Fibroblast of skin of abdomen (primary cell): ENCODE measurements around the gene SPART. TPM values are rescaled to one million over a fixed set of nuclear protein-coding genes. Genes with fewer than 3 reads are reported as not detected.
A peak's percentile ranks its signal among the peaks of the same experiment; 100 is the strongest.

Experiments used
- DNase-seq: peaks from one replicate; pipeline ENCODE4 v3.0.0-alpha.2; 2013
- polyA plus RNA-seq, 2 experiments: library from polyadenylated mRNA; unstranded; fragments of 120-200 nt; gene quantifications; one replicate each; pipeline ENCODE4 v1.2.1, GENCODE V29; 2013; ENCODE audit not compliant: insufficient read length in 2 of 2

Gene SPART
- polyA plus RNA-seq (2013, experiment 1 of 2; ENCODE audit: insufficient read length) = 57.1 TPM
- polyA plus RNA-seq (2013, experiment 2 of 2; ENCODE audit: insufficient read length) = 61.7 TPM

DNA sequence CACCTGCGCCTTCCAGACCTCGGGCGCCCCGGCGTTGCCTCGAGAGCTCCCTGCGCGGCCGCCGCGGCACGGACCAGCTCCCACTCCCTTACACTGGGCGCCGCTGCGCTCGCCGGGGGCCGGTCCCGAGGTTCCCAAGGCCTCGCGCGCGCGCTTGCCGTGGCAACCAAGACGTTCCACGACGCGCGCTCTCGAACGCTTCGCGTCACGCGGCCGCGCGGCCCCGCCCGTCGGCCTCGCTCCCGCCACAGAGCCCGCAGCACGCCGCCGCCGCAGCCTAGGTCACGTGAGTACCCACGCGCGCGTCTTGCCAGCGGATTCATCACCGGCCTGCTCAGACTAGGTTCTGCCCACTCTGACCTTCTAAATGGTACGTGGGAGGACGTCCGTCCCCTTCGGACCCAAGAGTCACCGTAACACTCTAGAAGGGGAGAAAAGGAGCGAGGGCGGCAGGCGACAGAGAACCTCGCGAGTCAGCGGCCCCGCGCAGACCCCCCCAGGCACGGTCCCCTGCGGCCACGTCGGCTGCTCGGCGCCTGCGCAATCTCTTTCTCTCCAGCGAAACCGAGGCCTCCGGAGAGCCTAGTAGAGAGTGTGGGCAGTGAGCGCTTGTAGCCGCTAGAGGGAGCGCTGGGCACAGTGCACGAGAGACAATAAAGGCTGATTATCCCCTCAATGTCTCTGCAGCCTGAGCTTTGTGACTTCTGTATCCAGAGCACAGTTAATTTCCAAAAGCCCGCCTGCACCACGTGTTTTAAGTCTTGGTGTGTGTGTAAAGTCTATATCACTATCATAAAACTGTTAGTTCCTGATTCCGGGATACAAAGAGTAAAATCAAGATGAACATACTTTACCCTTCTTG lies at the start of gene SPART:
SPART (minus strand) TSS at position 173 of the 862 bp plus-strand sequence. CDS start 10,564 bp downstream, outside the sequence.
- peak; percentile 91 for DNase-seq

DNA sequence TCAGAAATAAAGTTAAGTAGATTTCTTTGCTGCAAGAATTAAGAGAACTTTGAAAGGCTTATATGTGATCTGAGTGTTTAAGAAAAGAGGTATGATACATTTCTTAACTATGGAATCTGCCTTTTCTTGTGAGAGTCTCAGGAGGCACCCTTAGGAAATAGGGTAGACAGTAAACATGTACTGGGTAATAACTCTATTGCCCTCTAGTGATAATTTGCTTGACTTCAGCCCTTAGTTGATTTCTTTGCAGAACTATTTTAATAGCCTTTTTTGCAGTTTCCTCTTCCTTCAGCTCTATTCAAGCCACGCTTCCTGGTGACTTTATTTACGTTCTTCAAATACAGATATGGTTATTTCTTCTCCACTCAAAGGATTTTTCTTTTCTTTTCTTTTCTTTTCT lies 49.1 kb upstream of the SPART start:
- peak; percentile 64 for DNase-seq

DNA sequence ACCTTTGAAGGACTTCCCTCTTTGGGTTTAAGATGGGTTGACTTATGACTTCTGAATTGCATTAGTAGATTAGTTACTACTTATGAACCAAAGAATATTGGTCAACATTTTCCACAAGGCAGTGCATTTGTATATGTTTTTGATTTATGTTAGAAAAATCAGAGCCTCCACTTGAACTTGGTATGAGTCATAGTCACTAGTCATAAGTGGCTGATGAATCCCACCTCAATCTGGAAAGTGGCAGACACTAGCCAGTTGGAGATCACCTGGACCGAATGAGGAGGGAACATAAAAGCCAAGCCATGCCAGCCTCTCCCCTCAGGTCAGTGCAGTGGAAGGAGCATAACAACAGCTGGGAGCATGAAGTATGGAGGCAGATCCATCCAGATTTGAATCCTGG lies 39.3 kb upstream of the SPART start:
- DNase-seq = peak; percentile 3

- no peak for DNase-seq
Observed at GRCh38 chr13:36382030-36382429, 35.8 kb upstream of the SPART start.

DNA sequence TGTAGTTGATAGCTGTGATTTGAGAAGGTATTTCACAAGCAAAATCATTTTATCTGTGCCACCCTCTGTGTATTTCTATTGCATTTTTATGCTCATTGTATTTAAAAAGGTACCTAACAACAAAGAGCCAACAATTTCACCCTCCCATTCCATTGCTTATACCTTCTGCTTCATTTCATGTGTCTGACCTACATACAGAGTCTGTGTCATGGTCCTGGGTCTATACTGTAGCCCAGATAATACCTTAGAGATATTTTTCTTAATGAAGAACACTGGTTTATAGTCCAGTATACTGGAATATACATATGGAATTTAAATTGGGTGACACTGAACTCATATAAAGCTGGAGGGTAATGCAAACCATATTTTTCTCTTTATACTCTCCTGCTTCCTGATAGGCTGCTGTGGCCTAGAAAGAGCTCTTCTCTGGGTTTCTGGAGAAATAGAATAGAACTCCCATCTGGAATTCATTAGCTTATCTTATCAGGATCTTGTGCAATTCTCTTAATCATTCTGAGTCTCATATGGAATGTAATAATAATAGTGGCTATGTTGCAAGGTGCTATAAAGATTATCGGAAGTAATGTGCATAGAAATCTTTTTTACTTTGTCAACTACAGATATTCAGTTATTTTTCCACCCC lies 31.8 kb upstream of the SPART start:
- peak; percentile 62 for DNase-seq

GRCh38 chr13:36374063-36374462 lies 27.9 kb upstream of the SPART start:
- no peak for DNase-seq

DNA sequence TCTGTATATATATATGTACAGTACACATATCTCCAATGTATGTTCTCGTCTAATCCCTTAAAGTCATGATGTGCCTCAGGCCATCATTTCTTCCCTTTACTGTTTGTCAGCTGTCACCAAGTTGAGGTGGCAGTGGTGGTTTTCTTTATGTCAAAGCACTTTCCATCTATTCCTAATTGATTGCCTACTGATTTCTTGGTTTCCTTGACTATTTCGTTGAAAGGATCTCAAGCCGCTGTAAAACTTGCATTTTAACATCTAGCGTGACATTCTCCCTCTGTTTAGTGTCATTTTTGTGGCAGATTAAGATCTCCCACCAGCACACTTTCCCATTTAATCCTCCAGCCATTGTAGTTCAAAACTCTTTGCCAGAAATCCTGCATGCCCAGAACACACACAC lies 25.0 kb upstream of the SPART start:
- DNase-seq = no peak

- DNase-seq = no peak
Observed at GRCh38 chr13:36370108-36370429, 23.9 kb upstream of the SPART start.

DNA sequence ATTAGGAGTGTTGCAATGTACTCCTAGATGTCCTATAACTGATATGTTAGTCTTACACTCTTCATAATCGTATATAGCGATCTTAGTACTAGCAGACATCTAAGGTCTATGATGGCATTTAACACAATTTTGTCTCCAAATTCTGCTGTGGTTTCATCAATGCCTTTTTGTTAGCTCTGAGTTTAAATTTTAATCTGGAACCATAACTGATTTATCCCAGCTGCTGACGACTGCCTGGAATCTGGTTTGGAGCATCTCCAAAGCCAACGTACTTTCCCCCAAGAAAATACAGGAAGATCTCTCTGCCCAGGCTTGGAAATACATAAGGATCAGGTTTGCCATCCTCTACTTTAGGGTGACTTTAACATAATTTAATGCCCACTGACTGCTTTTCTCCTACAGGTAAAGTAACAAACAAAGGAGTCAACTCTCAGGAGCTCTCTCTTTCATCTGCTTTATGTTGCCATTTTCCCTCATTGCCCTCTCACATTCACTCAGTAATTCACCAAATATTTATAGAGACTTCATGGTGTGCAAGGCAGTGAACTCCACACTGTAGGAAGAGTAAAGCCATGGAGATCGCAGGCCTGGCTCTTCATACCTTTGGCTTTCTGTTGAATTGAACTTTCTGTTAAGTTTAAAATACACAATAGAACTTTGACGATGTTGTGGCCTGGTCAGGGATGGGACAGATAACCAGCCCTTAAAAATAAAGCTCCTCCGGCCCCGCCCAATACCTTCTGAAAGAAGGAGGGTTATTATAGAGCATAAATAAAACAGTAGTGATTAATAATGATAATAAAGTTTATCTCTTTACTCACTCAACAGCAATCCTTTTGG lies 23.3 kb upstream of the SPART start:
- DNase-seq = peak; percentile 79

DNA sequence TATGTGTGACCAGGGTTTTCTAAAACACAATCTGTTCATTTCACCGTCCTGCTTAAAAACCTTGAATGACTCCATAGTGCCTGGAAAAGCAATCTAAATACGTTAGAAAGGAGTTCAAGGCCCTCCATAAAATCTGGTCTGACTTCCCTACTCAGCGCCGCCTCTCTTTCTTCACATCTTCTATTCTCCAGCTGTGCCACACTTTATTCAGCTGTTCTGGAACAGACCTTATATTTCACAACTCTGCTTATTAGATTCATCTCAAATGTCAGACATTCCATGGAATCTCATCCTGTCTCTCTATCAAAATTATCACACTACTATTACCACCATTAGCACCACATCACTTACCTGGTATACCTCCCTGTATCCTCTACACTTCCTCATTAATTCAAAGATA lies 19.8 kb upstream of the SPART start:
- DNase-seq = no peak

- no peak for DNase-seq
Observed at GRCh38 chr13:36363366-36363863, 17.2 kb upstream of the SPART start.

DNA sequence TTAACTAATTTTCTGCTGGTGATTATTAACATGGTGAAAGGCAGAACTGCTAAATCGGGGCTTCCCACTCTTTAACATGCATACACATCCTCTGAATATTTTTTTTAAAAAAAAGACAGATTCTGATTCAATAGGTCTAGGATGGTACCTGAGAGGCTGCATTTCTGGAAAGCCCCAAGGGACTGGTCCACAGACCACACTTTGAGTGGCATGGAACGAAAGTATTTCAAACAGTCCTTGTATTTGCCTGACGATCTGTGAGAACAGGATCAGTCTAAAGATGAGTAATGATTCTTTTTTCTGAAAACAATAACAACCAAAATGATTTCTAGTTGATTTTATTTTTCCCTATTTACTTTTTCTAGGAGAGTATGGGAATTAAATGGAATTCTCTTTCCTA lies 16.7 kb upstream of the SPART start:
- DNase-seq = no peak

- peak; percentile 84 for DNase-seq
Observed at GRCh38 chr13:36362251-36362650, 16.1 kb upstream of the SPART start.

DNA sequence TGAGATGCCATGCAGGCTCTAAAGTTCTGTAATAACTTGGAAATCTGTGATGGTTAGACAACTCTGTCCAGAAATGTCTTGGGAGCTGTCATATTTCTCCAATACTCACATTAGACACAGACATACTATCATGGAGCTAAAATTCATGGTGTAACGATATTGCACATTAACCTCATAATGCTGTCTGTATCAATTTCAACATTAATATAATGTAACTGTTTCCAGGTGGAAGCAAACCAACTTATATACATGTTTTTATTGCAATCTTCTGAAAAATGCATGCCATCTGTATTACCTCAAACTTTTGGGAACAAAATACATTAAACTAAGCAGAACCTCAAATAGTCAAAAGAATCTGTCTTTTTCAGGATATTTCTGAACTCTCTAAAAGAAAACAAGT lies 14.7 kb upstream of the SPART start:
- DNase-seq = peak; percentile 33

- no peak for DNase-seq
Observed at GRCh38 chr13:36359301-36359950, 13.2 kb upstream of the SPART start.

DNA sequence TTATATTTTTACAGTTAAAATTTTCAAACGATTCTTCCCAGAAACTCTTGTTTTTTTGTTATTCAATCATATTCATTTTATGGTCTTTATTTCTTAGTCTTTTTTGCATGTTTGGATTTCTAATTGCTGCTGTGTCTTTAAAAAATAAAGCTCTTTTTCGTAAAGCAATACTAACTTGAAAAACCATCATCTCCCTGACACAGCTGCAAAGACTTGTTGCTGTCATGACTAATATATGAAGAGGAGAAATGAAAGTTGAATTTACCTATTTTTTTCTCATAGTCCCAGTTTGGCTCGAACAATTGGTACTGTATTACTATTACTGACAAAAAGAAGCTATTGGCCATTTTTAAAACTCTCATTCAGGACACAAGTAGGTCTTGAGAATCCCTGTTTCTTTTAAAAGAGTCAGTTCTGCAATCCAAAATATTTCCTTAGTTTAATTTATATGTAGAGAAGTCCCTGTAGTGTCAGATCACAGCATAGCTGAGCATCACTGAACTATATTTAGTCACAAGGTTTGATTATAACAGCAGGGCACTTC lies 12.1 kb upstream of the SPART start:
- DNase-seq = no peak

DNA sequence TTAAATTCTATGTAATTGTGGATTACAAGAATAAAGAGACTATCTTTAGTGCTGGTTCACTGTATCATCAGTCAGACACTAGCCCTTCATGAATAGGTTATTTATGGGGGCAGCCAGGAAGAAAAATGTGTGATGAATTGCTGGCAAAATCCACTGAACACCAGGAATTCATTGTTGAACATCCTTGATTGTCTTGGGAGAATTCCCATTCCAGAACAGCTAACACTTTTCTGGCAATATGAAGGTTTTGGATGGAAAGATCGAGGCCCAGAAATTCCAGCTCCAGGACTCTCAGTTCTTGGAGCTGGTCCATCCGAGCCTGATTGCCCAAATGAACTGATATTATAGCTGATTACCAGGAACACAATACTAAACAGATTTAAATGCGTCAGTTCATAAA lies 11.5 kb upstream of the SPART start:
- peak; percentile 68 for DNase-seq

DNA sequence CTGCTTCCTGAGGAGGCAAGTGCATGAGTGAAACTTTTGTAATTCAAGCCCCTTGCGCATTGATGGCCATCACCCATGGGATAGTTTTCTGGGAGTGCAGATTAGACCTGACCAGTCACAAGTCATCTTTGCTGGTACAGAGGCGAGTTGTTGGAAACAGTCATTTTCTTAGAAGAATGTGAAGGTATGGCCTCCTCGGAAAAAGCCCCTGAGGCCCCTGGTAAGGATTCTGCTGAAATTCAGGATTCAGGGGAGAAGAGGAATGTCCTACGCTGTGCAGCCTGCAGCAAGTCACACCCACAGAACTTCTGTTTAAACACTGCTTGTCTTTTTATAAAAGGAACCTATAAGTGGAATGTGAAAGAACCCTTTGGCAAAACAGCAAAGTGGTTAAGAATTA lies 11.0 kb upstream of the SPART start:
- DNase-seq = no peak

DNA sequence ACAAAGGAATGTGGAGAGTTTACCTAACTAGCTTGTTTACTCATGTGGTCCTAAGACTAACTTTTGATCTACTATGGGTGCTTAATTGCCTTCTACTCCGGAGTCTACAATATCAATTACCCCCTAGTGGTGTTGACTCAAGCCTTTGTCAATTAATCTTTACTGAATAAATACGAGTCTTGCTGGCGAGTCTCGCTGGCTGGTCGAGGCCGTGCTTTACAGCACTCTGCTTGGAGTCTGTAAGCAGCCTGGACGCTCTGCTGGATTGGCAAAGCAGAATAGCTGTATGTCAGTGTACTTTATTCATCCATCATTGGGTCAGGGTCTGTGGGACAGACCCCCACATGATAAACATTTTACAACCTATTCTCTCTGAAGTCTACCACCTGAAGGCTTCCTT lies 9.9 kb upstream of the SPART start:
- no peak for DNase-seq

DNA sequence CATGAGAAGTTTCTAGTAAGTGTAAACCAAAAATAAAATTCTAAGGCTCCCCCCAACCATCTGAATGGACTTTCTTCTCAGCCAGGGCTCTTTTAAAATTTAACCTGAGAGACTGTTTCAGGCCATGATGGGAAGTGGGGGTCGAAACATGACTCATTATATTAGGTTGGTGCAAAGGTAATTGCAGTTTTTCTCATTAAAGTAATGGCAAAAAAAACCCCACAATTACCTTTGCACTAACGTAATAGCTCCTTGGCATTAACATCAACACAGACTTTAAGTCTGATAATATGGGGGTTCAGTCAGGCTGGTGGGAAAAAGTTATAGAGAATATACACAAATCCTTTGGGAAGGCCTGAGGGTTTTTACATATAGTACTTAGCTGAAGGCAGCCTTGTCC lies 9.4 kb upstream of the SPART start:
- no peak for DNase-seq

DNA sequence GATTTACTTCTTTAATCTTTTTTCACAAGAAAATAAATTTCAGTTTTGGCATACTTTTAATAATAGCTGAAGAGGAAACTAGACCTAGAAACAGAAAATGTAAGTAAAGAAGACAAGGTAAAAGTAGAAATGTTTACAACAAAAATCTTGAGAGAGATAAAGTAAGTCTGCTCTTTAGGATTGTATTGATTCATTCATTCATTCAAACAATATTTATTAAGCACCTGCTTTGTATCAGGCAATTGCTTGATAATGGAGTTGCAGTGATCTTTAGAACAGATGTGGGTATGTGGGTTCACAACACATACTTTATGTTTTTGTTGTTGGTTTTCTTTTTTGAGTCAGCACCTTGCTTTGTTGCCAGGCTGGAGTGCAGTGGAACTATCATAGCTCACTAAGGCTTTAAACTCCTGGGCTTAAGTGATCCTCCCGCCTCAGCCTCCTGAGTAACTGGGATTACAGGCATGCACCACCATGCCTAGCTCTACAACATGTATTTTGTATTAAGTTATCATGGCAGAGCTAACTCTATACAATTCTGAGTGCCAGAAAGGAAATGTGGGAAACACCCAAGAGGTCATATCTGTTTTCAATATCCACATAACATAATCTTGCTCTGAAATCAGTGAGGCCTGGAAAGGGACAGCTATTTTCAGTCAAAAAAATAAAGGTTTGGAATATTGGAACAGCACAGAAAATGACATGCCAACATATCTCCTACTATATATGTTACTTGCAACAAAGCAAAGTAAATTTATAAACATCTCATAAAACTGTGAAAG lies 8.8 kb upstream of the SPART start:
- DNase-seq = no peak
